Ishikawa (cell line): ENCODE data around the gene ALPL.

Experiments
- CEBPB ChIP-seq: IDR thresholded peaks from 2 replicates; pipeline ENCODE4 v1.6.1; 2012
- CREB1 ChIP-seq: IDR thresholded peaks from 2 replicates; pipeline ENCODE4 v1.6.1; 2012; ENCODE audit warnings: low read depth
- EGR1 ChIP-seq: IDR thresholded peaks from 2 replicates; pipeline ENCODE4 v1.6.1; 2012
- EP300 ChIP-seq: IDR thresholded peaks from 2 replicates; pipeline ENCODE4 v1.6.1; 2012; ENCODE audit warnings: borderline replicate concordance
- FOXM1 ChIP-seq: IDR thresholded peaks from 2 replicates; pipeline ENCODE4 v1.6.1; 2012; ENCODE audit warnings: low read depth, borderline replicate concordance
- MAX ChIP-seq: IDR thresholded peaks from 2 replicates; pipeline ENCODE4 v1.6.1; 2012
- NFIC ChIP-seq: IDR thresholded peaks from 2 replicates; pipeline ENCODE4 v1.6.1; 2012
- RAD21 ChIP-seq: IDR thresholded peaks from 2 replicates; pipeline ENCODE4 v1.6.1; 2012; ENCODE audit warnings: low read depth
- REST ChIP-seq: IDR thresholded peaks from 2 replicates; pipeline ENCODE4 v1.6.1; 2012; ENCODE audit warnings: low read depth, mild to moderate bottlenecking
- TAF1 ChIP-seq: IDR thresholded peaks from 2 replicates; pipeline ENCODE4 v1.6.1; 2012; ENCODE audit warnings: low read depth, mild to moderate bottlenecking
- TCF12 ChIP-seq: IDR thresholded peaks from 2 replicates; pipeline ENCODE4 v1.6.1; 2012; ENCODE audit warnings: low read depth
- TEAD4 ChIP-seq: IDR thresholded peaks from 2 replicates; pipeline ENCODE4 v1.6.1; 2012
- USF1 ChIP-seq: IDR thresholded peaks from 2 replicates; pipeline ENCODE4 v1.6.1; 2012
- YY1 ChIP-seq: IDR thresholded peaks from 2 replicates; pipeline ENCODE4 v1.6.1; 2012; ENCODE audit warnings: low read depth
- ZBTB7A ChIP-seq: IDR thresholded peaks from 2 replicates; pipeline ENCODE4 v1.6.1; 2012; ENCODE audit warnings: low read depth

The ALPL gene

GRCh38 chr1:21587602-21587953 lies 78.4 kb downstream of the ALPL start:
- no peak for TF ChIP-seq RAD21
- no peak for TF ChIP-seq EGR1
- TF ChIP-seq CEBPB, result no peak
- TF ChIP-seq YY1, result no peak
- no peak for TF ChIP-seq EP300
- no peak for TF ChIP-seq TEAD4
- no peak for TF ChIP-seq TCF12
- no peak for TF ChIP-seq FOXM1
- TF ChIP-seq TAF1, result no peak
- no peak for TF ChIP-seq USF1
- no peak for TF ChIP-seq CREB1
- no peak for TF ChIP-seq MAX
- no peak for TF ChIP-seq NFIC
- TF ChIP-seq REST, result no peak
- TF ChIP-seq ZBTB7A, result no peak

- no peak for TF ChIP-seq EP300
- no peak for TF ChIP-seq TCF12
- TF ChIP-seq TEAD4, result no peak
- no peak for TF ChIP-seq YY1
These were observed 80.4 kb downstream of the ALPL start for GRCh38 chr1:21589618-21590017.

- TF ChIP-seq YY1, result no peak
These were observed 81.1 kb downstream of the ALPL start for GRCh38 chr1:21590126-21590880.

GRCh38 chr1:21590934-21591333 lies 81.7 kb downstream of the ALPL start:
- TF ChIP-seq RAD21, result no peak
- no peak for TF ChIP-seq ZBTB7A

GRCh38 chr1:21592086-21592865 lies 83.1 kb downstream of the ALPL start:
- TF ChIP-seq FOXM1, result no peak
- TF ChIP-seq EGR1, result no peak
- TF ChIP-seq REST, result no peak
- no peak for TF ChIP-seq TAF1
- no peak for TF ChIP-seq NFIC
- no peak for TF ChIP-seq RAD21
- no peak for TF ChIP-seq USF1
- no peak for TF ChIP-seq CEBPB
- TF ChIP-seq ZBTB7A, result no peak
- TF ChIP-seq YY1, result no peak
- TF ChIP-seq TEAD4, result no peak
- TF ChIP-seq EP300, result no peak

- no peak for TF ChIP-seq FOXM1
These were observed 84.0 kb downstream of the ALPL start for GRCh38 chr1:21593231-21593630.

GRCh38 chr1:21594501-21594900 lies 85.3 kb downstream of the ALPL start:
- peak; percentile 72 for TF ChIP-seq REST
- TF ChIP-seq CREB1, result no peak
